ENCODE data around the gene NAA50.

NAA50 gene

GRCh38 chr3:113685956-113686721, 59.9 kb downstream of the NAA50 start:
- no peak for DNase-seq (ENCODE audit: low spot score)

- no peak for DNase-seq (ENCODE audit: low spot score)
Measured at GRCh38 chr3:113685124-113685523, 60.9 kb downstream of the NAA50 start.

- DNase-seq (ENCODE audit: low spot score) = no peak
Measured at GRCh38 chr3:113684271-113684819, 61.7 kb downstream of the NAA50 start.

GRCh38 chr3:113678773-113679172, 67.3 kb downstream of the NAA50 start:
- no peak for DNase-seq (ENCODE audit: low spot score)

- DNase-seq (ENCODE audit: low spot score) = no peak
Measured at GRCh38 chr3:113677737-113678136, 68.3 kb downstream of the NAA50 start.

- no peak for DNase-seq (ENCODE audit: low spot score)
Measured at GRCh38 chr3:113676261-113676660, 69.8 kb downstream of the NAA50 start.

GRCh38 chr3:113673593-113673992, 72.5 kb downstream of the NAA50 start:
- no peak for DNase-seq (ENCODE audit: low spot score)

- DNase-seq (ENCODE audit: low spot score) = no peak
Measured at GRCh38 chr3:113668015-113668414, 78.0 kb downstream of the NAA50 start.

All from SW480 (cell line).